HepG2 (cell line): ENCODE measurements around the gene HSPB6. TPM values are rescaled to one million over a fixed set of nuclear protein-coding genes. Genes with fewer than 3 reads are reported as not detected.

ENCODE experiments used
- CEBPG ChIP-seq: IDR thresholded peaks from 2 replicates; pipeline ENCODE4 v1.6.1; 2016
- DR1 ChIP-seq: sonication (generic); formaldehyde crosslinking; IDR thresholded peaks from 2 replicates; pipeline ENCODE4 v1.8.0; 2021; ENCODE audit warnings: mild to moderate bottlenecking, missing genetic modification reagents, inconsistent platforms
- HMGA1 ChIP-seq: sonication (generic); formaldehyde crosslinking; conservative IDR thresholded peaks from 2 replicates; pipeline ENCODE4 v1.4.0; 2020; ENCODE audit warnings: missing genetic modification reagents
- MIER3 ChIP-seq: IDR thresholded peaks from 2 replicates; pipeline ENCODE4 v1.6.1; 2016; ENCODE audit warnings: missing compliant biosample characterization, borderline replicate concordance
- MLLT10 ChIP-seq: sonication (generic); formaldehyde crosslinking; IDR thresholded peaks from 2 replicates; pipeline ENCODE4 v1.4.0; 2020; ENCODE audit warnings: missing genetic modification reagents
- MXI1 ChIP-seq: IDR thresholded peaks from 3 replicates; pipeline ENCODE4 v1.6.1; 2012; ENCODE audit warnings: low read depth, low read length, inconsistent platforms, borderline replicate concordance
- MYC ChIP-seq: sonication (generic); formaldehyde crosslinking; IDR thresholded peaks from 2 replicates; pipeline ENCODE4 v1.9.0; 2021; ENCODE audit warnings: missing genetic modification reagents, borderline replicate concordance
- NFKBIZ ChIP-seq: IDR thresholded peaks from 2 replicates; pipeline ENCODE4 v1.6.1; 2018; ENCODE audit warnings: missing genetic modification reagents, missing compliant biosample characterization
- REPIN1 ChIP-seq: sonication (generic); formaldehyde crosslinking; IDR thresholded peaks from 2 replicates; pipeline ENCODE4 v1.8.0; 2022; ENCODE audit warnings: missing genetic modification reagents, low read depth, mild to moderate bottlenecking, borderline replicate concordance
- RNF2 ChIP-seq: fragments of 450-650 bp; conservative IDR thresholded peaks from 2 replicates; pipeline ENCODE4 v1.6.1; 2016; ENCODE audit warnings: low read depth
- SRSF4 ChIP-seq: fragments of 200-400 bp; formaldehyde crosslinking; IDR thresholded peaks from one replicate; pipeline ENCODE4 v1.6.1; 2018; ENCODE audit warnings: mild to moderate bottlenecking, low read depth, low read length, moderate library complexity; ENCODE audit not compliant: poor library complexity, severe bottlenecking
- SSRP1 ChIP-seq: IDR thresholded peaks from 2 replicates; pipeline ENCODE4 v1.6.1; 2016; ENCODE audit warnings: control low read depth
- ZIK1 ChIP-seq: sonication (generic); formaldehyde crosslinking; IDR thresholded peaks from 2 replicates; pipeline ENCODE4 v1.5.0; 2020; ENCODE audit warnings: mild to moderate bottlenecking, low read depth, missing genetic modification reagents, borderline replicate concordance
- ZKSCAN1 ChIP-seq: fragments of 150-350 bp; IDR thresholded peaks from 2 replicates; pipeline ENCODE4 v1.6.1; 2014; ENCODE audit warnings: low read length
- ZNF264 ChIP-seq: sonication (generic); formaldehyde crosslinking; IDR thresholded peaks from 2 replicates; pipeline ENCODE4 v1.4.0; 2020; ENCODE audit warnings: missing genetic modification reagents
- ZNF431 ChIP-seq: sonication (generic); formaldehyde crosslinking; IDR thresholded peaks from 2 replicates; pipeline ENCODE4 v1.9.0; 2022; ENCODE audit warnings: missing genetic modification reagents, low read depth, mild to moderate bottlenecking, borderline replicate concordance
- ZNF468 ChIP-seq: sonication (generic); formaldehyde crosslinking; IDR thresholded peaks from 2 replicates; pipeline ENCODE4 v1.8.0; 2022; ENCODE audit warnings: mild to moderate bottlenecking, moderate library complexity, missing genetic modification reagents
- ZNF766 ChIP-seq: sonication (generic); formaldehyde crosslinking; IDR thresholded peaks from 2 replicates; pipeline ENCODE4 v1.5.0; 2020; ENCODE audit warnings: missing genetic modification reagents, borderline replicate concordance
- ZSCAN22 ChIP-seq: sonication (generic); formaldehyde crosslinking; IDR thresholded peaks from 2 replicates; pipeline ENCODE4 v1.4.0; 2020; ENCODE audit warnings: mild to moderate bottlenecking, missing genetic modification reagents
- polyA plus RNA-seq, 8 experiments: library from polyadenylated mRNA; depleted of rRNA in 3 of 8; stranded (reverse) in 7 of 8; unstranded in 1 of 8; fragments of >200 nt; fragmentation: Illumina TruSeq in 4 of 8; extraction: Trizol in 4 of 8; gene quantifications; 2 replicates each; pipeline versions ENCODE4 v1.2.1 to v1.2.3, GENCODE V29; 2011 to 2016; ENCODE audit warnings: low read depth in 4 of 8, missing spikeins in 1 of 8, mixed read lengths in 1 of 8; ENCODE audit not compliant: insufficient read depth in 1 of 8
- total RNA-seq, 5 experiments: library from RNA; depleted of rRNA; stranded (reverse); fragments of >200 nt; fragmentation: Illumina TruSeq; extraction: Trizol; gene quantifications; 2 replicates each; pipeline ENCODE4 v1.2.3, GENCODE V29; 2016; ENCODE audit warnings: low read depth in 1 of 5
- TF ChIP-seq, protein P1 (sequence below): sonication (generic); formaldehyde crosslinking; conservative IDR thresholded peaks from 2 replicates; pipeline ENCODE4 v1.4.0; 2020; ENCODE audit warnings: missing genetic modification reagents
- TF ChIP-seq, protein P2 (sequence below): sonication (generic); formaldehyde crosslinking; IDR thresholded peaks from 2 replicates; pipeline ENCODE4 v1.8.0; 2022; ENCODE audit warnings: mild to moderate bottlenecking, missing genetic modification reagents, moderate library complexity
- TF ChIP-seq, protein P3 (sequence below): sonication (generic); formaldehyde crosslinking; IDR thresholded peaks from 2 replicates; pipeline ENCODE4 v1.8.0; 2022; ENCODE audit warnings: missing genetic modification reagents, mild to moderate bottlenecking, inconsistent platforms, borderline replicate concordance
- TF ChIP-seq, protein P4 (sequence below): sonication (generic); formaldehyde crosslinking; IDR thresholded peaks from 2 replicates; pipeline ENCODE4 v1.8.1; 2022; ENCODE audit warnings: mild to moderate bottlenecking, missing genetic modification reagents

HSPB6 gene
- total and polyA plus RNA-seq, 2 of the 13 experiments (the other 11 are each of a cell fraction or from before 2014, with no cell fraction given) = 0.18 TPM; not detected in 1

DNA sequence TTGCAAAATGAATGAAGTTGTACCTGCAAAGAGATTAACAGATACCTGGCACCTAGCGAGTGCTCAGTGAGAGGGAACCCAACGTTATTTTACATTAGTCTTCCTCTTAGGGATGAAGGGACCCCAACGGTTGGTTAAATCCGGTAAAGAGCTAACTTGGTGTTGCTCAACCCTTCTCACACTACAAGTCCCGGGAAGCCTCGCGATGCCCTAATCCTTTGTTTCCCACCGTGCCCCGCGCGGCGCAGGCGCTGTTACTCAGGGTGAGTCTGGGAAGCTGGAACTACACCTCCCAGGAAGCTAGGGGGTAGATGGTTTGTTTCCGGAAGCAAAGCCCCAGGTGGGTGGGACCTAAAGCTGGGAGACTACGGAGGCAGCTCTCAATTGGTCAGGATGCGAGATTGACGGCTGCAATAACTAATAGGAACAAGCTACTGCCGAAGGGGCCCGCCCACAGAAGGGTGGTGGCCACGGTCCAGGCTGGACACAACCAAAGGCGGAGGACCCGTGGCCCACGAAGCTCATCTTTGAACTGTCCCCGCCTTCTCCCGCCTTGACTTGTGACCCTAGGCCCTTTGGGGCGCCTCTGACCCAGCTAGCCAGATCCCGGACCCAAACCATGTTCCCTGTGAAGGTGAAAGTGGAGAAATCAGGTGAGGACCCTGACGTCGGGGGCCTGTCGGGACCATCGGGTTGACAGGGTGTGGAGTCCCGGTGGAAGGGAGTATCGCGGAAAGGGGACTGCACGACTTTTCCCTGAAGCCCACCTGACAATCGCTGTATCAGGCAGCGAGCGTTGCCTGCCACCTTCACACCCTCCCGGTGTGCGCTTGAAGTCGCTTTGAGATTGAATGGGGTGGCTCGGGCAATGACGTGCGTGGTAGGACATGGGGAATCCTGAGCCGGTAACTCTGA, 8.5 kb downstream of the HSPB6 start, which contains the start of gene LIN37 (continued):
- TF ChIP-seq, protein P1, sequence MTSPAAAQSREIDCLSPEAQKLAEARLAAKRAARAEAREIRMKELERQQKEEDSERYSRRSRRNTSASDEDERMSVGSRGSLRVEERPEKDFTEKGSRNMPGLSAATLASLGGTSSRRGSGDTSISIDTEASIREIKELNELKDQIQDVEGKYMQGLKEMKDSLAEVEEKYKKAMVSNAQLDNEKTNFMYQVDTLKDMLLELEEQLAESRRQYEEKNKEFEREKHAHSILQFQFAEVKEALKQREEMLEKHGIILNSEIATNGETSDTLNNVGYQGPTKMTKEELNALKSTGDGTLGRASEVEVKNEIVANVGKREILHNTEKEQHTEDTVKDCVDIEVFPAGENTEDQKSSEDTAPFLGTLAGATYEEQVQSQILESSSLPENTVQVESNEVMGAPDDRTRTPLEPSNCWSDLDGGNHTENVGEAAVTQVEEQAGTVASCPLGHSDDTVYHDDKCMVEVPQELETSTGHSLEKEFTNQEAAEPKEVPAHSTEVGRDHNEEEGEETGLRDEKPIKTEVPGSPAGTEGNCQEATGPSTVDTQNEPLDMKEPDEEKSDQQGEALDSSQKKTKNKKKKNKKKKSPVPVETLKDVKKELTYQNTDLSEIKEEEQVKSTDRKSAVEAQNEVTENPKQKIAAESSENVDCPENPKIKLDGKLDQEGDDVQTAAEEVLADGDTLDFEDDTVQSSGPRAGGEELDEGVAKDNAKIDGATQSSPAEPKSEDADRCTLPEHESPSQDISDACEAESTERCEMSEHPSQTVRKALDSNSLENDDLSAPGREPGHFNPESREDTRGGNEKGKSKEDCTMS = no peak
- no peak for TF ChIP-seq SSRP1
- peak; percentile 47; the same call in 1 of the 3 replicates for TF ChIP-seq MXI1
- TF ChIP-seq MIER3 (CRISPR knock-in tag) = peak; percentile 66; the same call in 1 of the 2 replicates
- TF ChIP-seq, protein P2, sequence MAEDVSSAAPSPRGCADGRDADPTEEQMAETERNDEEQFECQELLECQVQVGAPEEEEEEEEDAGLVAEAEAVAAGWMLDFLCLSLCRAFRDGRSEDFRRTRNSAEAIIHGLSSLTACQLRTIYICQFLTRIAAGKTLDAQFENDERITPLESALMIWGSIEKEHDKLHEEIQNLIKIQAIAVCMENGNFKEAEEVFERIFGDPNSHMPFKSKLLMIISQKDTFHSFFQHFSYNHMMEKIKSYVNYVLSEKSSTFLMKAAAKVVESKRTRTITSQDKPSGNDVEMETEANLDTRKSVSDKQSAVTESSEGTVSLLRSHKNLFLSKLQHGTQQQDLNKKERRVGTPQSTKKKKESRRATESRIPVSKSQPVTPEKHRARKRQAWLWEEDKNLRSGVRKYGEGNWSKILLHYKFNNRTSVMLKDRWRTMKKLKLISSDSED (CRISPR knock-in tag) = no peak
- TF ChIP-seq ZNF468 (CRISPR knock-in tag) = no peak
- TF ChIP-seq REPIN1 = 0 out of 2 replicates have a peak, but pooled peaks have one; percentile 51
- TF ChIP-seq RNF2 = no peak; the same call in 1 of the 2 replicates
- TF ChIP-seq, protein P3, sequence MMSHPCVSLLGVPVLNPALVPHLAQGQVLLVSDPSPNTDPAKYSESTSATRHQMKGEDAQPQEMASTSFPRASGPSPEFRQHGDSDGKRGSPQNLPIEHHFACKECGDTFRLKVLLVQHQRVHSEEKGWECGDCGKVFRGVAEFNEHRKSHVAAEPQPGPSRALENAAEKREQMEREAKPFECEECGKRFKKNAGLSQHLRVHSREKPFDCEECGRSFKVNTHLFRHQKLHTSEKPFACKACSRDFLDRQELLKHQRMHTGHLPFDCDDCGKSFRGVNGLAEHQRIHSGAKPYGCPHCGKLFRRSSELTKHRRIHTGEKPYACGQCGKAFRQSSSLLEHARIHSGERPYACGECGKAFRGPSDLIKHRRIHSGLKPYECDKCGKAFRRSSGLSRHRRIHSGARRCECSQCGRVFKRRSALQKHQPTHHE (CRISPR knock-in tag) = 0 out of 2 replicates have a peak, but pooled peaks have one; percentile 42
- no peak for TF ChIP-seq ZKSCAN1
- no peak for TF ChIP-seq SRSF4
- TF ChIP-seq, protein P4, sequence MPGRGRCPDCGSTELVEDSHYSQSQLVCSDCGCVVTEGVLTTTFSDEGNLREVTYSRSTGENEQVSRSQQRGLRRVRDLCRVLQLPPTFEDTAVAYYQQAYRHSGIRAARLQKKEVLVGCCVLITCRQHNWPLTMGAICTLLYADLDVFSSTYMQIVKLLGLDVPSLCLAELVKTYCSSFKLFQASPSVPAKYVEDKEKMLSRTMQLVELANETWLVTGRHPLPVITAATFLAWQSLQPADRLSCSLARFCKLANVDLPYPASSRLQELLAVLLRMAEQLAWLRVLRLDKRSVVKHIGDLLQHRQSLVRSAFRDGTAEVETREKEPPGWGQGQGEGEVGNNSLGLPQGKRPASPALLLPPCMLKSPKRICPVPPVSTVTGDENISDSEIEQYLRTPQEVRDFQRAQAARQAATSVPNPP = no peak
- TF ChIP-seq ZNF264 (CRISPR knock-in tag) = no peak
- TF ChIP-seq ZSCAN22 (CRISPR knock-in tag) = no peak
- TF ChIP-seq HMGA1 (CRISPR knock-in tag) = no peak
- TF ChIP-seq NFKBIZ (CRISPR knock-in tag) = no peak
- TF ChIP-seq ZNF766 (CRISPR knock-in tag) = no peak
- TF ChIP-seq ZNF431 = no peak
- TF ChIP-seq CEBPG = peak; percentile 97
- TF ChIP-seq MLLT10 (CRISPR knock-in tag) = no peak
- 0 out of 2 replicates have a peak, but pooled peaks have one; percentile 52 for TF ChIP-seq DR1 (CRISPR knock-in tag)
- no peak for TF ChIP-seq ZIK1 (CRISPR knock-in tag)
- TF ChIP-seq MYC = peak; percentile 68; the same call in 1 of the 2 replicates
